ENCODE data around the gene OR8B12.

OR8B12 gene

GRCh38 chr11:124536520-124536919 is 6.9 kb downstream of the OR8B12 start:
- H2AFZ ChIP-seq (ENCODE audit: low read depth, low read length, severe bottlenecking): no peak overlapping the region
- no peaks in the 10 kb centered on the region for H3K27me3 ChIP-seq (ENCODE audit: low read length)
- H3K79me2 ChIP-seq (ENCODE audit: insufficient read depth, low read length): no peaks in the 10 kb centered on the region
- no peaks in the 10 kb centered on the region for H3K9me3 ChIP-seq (ENCODE audit: insufficient read depth, low read length)
- no peaks in the 10 kb centered on the region for H3K9me2 ChIP-seq (replicated peaks; ENCODE audit: insufficient read depth, low read length)
- no peak overlapping the region for H3K4me2 ChIP-seq (ENCODE audit: low read depth, low read length, poor library complexity, severe bottlenecking)
- no peak overlapping the region for H3K9ac ChIP-seq (ENCODE audit: low read length)
- no peaks in the 10 kb centered on the region for H3F3A ChIP-seq (ENCODE audit: insufficient read depth)
- no peaks in the 10 kb centered on the region for H3K36me3 ChIP-seq (ENCODE audit: low read length)
- TF ChIP-seq CTCF (IDR thresholded peaks at IDR 0.05; ENCODE audit: insufficient read depth, low read length, poor library complexity, severe bottlenecking): no peak
- TF ChIP-seq EZH2phosphoT487 (conservative IDR thresholded peaks at IDR 0.05; ENCODE audit: low read length): no peak
- H3K27ac ChIP-seq (ENCODE audit: low read depth, low read length): no peak overlapping the region
- no peaks in the 10 kb centered on the region for H4K20me1 ChIP-seq (ENCODE audit: low read depth, low read length)
- H3K4me3 ChIP-seq (ENCODE audit: insufficient read depth, low read length, poor library complexity, severe bottlenecking): no peak overlapping the region

DNA sequence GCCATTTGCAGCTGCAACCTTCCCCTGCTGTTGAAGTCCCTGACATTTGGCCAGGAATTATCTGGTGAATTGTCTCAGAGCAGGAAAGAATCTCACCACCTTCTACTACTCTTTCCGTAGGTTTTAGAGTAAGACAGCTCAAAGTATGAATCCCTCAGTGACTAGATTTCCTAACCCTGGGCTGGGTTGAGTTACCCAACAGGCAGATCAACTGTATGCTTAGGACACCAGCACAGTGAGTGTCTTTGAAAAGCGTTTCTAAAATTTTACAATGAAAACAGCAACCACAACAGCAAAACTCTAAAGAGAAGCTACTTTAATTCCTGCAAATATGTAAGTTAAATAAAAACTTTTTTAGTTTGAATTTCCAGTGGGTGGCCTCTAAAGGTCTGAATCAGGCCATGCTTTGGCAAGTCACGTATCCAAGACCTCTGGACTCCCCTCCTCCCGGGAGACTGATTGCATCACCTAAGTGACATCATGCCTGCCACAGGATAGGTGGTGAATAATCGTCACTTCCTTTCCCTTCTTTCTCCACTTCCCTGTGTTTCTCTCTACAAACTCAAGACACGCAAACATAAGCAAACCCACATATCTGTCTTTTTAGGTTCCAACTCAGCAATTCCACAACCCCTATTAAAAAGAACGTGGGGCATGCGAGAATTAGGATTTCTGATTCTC is 7.8 kb downstream of the OR8B12 start:
- Histone ChIP-seq H3K9me3 (ENCODE audit: insufficient read depth, low read length) (no peaks in the 10 kb centered on the region), H3K9me2 (replicated peaks; ENCODE audit: insufficient read depth, low read length) (no peaks in the 10 kb centered on the region), H4K20me1 (ENCODE audit: low read depth, low read length) (no peaks in the 10 kb centered on the region), H3K27me3 (ENCODE audit: low read length) (no peaks in the 10 kb centered on the region), H2AFZ (ENCODE audit: low read depth, low read length, severe bottlenecking) (no peak overlapping the region), H3K9ac (ENCODE audit: low read length) (no peak overlapping the region), H3K36me3 (ENCODE audit: low read length) (no peaks in the 10 kb centered on the region), H3K4me2 (ENCODE audit: low read depth, low read length, poor library complexity, severe bottlenecking) (no peak overlapping the region), H3K27ac (ENCODE audit: low read depth, low read length) (no peak overlapping the region), H3F3A (ENCODE audit: insufficient read depth) (no peaks in the 10 kb centered on the region), H3K79me2 (ENCODE audit: insufficient read depth, low read length) (no peaks in the 10 kb centered on the region), H3K4me3 (ENCODE audit: insufficient read depth, low read length, poor library complexity, severe bottlenecking) (no peak overlapping the region)
- TF ChIP-seq EZH2phosphoT487 (conservative IDR thresholded peaks at IDR 0.05; ENCODE audit: low read length) (no peak), CTCF (IDR thresholded peaks at IDR 0.05; ENCODE audit: insufficient read depth, low read length, poor library complexity, severe bottlenecking) (no peak)

GRCh38 chr11:124534051-124534450 is 9.4 kb downstream of the OR8B12 start:
- Histone ChIP-seq H3K27ac (ENCODE audit: low read depth, low read length) (no peak overlapping the region), H3F3A (ENCODE audit: insufficient read depth) (no peaks in the 10 kb centered on the region), H3K4me2 (ENCODE audit: low read depth, low read length, poor library complexity, severe bottlenecking) (no peak overlapping the region), H3K36me3 (ENCODE audit: low read length) (no peaks in the 10 kb centered on the region), H3K4me3 (ENCODE audit: insufficient read depth, low read length, poor library complexity, severe bottlenecking) (no peak overlapping the region), H3K9me2 (replicated peaks; ENCODE audit: insufficient read depth, low read length) (no peaks in the 10 kb centered on the region), H2AFZ (ENCODE audit: low read depth, low read length, severe bottlenecking) (no peak overlapping the region), H3K27me3 (ENCODE audit: low read length) (no peaks in the 10 kb centered on the region), H4K20me1 (ENCODE audit: low read depth, low read length) (no peaks in the 10 kb centered on the region), H3K9ac (ENCODE audit: low read length) (no peak overlapping the region), H3K79me2 (ENCODE audit: insufficient read depth, low read length) (no peaks in the 10 kb centered on the region), H3K9me3 (ENCODE audit: insufficient read depth, low read length) (no peaks in the 10 kb centered on the region)
- TF ChIP-seq EZH2phosphoT487 (conservative IDR thresholded peaks at IDR 0.05; ENCODE audit: low read length) (no peak), CTCF (IDR thresholded peaks at IDR 0.05; ENCODE audit: insufficient read depth, low read length, poor library complexity, severe bottlenecking) (no peak)

All from SU-DHL-6 (cell line).